Prostate gland (tissue), 2 donors: ENCODE measurements around the gene ANKMY1. TPM values are rescaled to one million over a fixed set of nuclear protein-coding genes. Genes with fewer than 3 reads are reported as not detected.
A peak's percentile ranks its signal among the peaks of the same experiment; 100 is the strongest.

Source experiments
- DNase-seq: peaks from one replicate; pipeline ENCODE4 v3.0.0-alpha.2; 2019; ENCODE audit warnings: low spot score
- H3K27ac ChIP-seq, 2 donors: fragments of 200-600 bp; sonication (generic); 2 replicates each; pipeline ENCODE4 v1.5.1; 2017 to 2019
- H3K27me3 ChIP-seq: fragments of 200-600 bp; sonication (generic); replicated peaks from 2 replicates; pipeline ENCODE4 v1.5.1; 2019; ENCODE audit not compliant: insufficient read depth
- H3K36me3 ChIP-seq, 2 donors: fragments of 200-600 bp; sonication (generic); 1 replicate in 1 of 2; 2 replicates in 1 of 2; pipeline versions ENCODE4 v1.5.1 to v1.8.1; 2017 to 2019
- H3K4me1 ChIP-seq: fragments of 200-600 bp; sonication (generic); replicated peaks from 2 replicates; pipeline ENCODE4 v1.5.1; 2019
- H3K4me3 ChIP-seq, 2 donors: fragments of 200-600 bp; sonication (generic); 2 replicates each; pipeline ENCODE4 v1.5.1; 2017 to 2019
- H3K9me3 ChIP-seq: fragments of 200-600 bp; sonication (generic); 2 replicates; pipeline ENCODE4 v1.5.1; 2017
- CTCF ChIP-seq, 4 experiments: fragments of 200-600 bp in 2 of 4; fragments of 450-650 bp in 2 of 4; sonication (generic) in 2 of 4; IDR thresholded peaks; 1 replicate in 3 of 4; 2 replicates in 1 of 4; pipeline ENCODE4 v1.5.1; 2016 to 2019; ENCODE audit warnings: antibody characterized with exemption in 4 of 4, mild to moderate bottlenecking in 2 of 4, moderate library complexity in 2 of 4
- POLR2A ChIP-seq: fragments of 450-650 bp; IDR thresholded peaks from one replicate; pipeline ENCODE4 v1.6.1; 2016; ENCODE audit warnings: antibody characterized with exemption, mild to moderate bottlenecking
- POLR2AphosphoS5 ChIP-seq: sonication (generic); formaldehyde crosslinking; IDR thresholded peaks from one replicate; pipeline ENCODE4 v1.6.1; 2017; ENCODE audit warnings: antibody characterized with exemption
- WGBS: methylation state at CpG from one replicate; pipeline ENCODE4 v1.1.5; 2018; 5-methylcytosine and 5-hydroxymethylcytosine counted together
- intact Hi-C: fragments of 100-400 bp; cut with DNase I; formaldehyde crosslinking; loops from one replicate; pipeline ENCODE4 v1.14.2; 2022
- total RNA-seq, 2 donors: library from RNA; depleted of rRNA; stranded (reverse); fragments of >200 nt; gene quantifications; one replicate each; pipeline ENCODE4 v1.1.0, GENCODE V29; 2016

Gene ANKMY1
- total RNA-seq, 2 donors from 2014 or later: 22.7 to 31.4 TPM

GRCh38 chr2:240567137-240567871, 9.5 kb upstream of the ANKMY1 start:
- Histone ChIP-seq H3K4me1 (peaks cover 28% of the 10 kb centered on the region), H3K36me3 (no peaks in the 10 kb centered on the region), H3K27me3 (no peaks in the 10 kb centered on the region), H3K27ac (peak overlapping the region; percentile 91 to 93), H3K9me3 (no peaks in the 10 kb centered on the region), H3K4me3 (peak overlapping the region; percentile 63 to 65)
- WGBS: 36% methylated on average over 26 of the region's 26 CpGs
- intact Hi-C loops: loop anchor here (10.0 kb wide), 1 partner anchor 113 kb away; no protein-coding TSS in a partner anchor
- no peak for TF ChIP-seq POLR2A
- TF ChIP-seq CTCF (IDR thresholded peaks at IDR 0.05): no peak
- no peak for TF ChIP-seq POLR2AphosphoS5
- DNase-seq: no peak

- Histone ChIP-seq H3K27me3 (no peaks in the 10 kb centered on the region), H3K9me3 (no peaks in the 10 kb centered on the region), H3K4me3 (peak overlapping the region; percentile 16 to 34), H3K36me3 (no peaks in the 10 kb centered on the region), H3K4me1 (peaks cover 32% of the 10 kb centered on the region), H3K27ac (peak overlapping the region; percentile 91 to 93)
- TF ChIP-seq CTCF (IDR thresholded peaks at IDR 0.05) (peak; percentile 77 to 98 (median 94)), POLR2AphosphoS5 (no peak), POLR2A (peak; percentile 86)
- peak; percentile 89 for DNase-seq
- 31% methylated on average over 13 of the region's 53 CpGs for WGBS
- intact Hi-C loops: loop anchor here (10.0 kb wide), 1 partner anchor 112 kb away; no protein-coding TSS in a partner anchor
Measured at GRCh38 chr2:240566203-240567136, 8.7 kb upstream of the ANKMY1 start.

- H3K9me3 ChIP-seq: no peaks in the 10 kb centered on the region
- H3K4me3 ChIP-seq: peak overlapping the region in 1 of 2 donors; percentile 34
- H3K36me3 ChIP-seq: no peaks in the 10 kb centered on the region
- no peaks in the 10 kb centered on the region for H3K27me3 ChIP-seq
- intact Hi-C loops: loop anchor here (10.0 kb wide), 1 partner anchor 111 kb away; no protein-coding TSS in a partner anchor
- WGBS: 57% methylated on average over 25 of the region's 26 CpGs
- H3K27ac ChIP-seq: peak overlapping the region; percentile 52 to 93
- DNase-seq: peak; percentile 52
- peak; percentile 32 for TF ChIP-seq POLR2A
- TF ChIP-seq CTCF (IDR thresholded peaks at IDR 0.05): no peak
- TF ChIP-seq POLR2AphosphoS5: peak; percentile 27
- H3K4me1 ChIP-seq: peaks cover 35% of the 10 kb centered on the region
Measured at GRCh38 chr2:240565333-240566202, 7.8 kb upstream of the ANKMY1 start.

GRCh38 chr2:240564561-240565332, 7.0 kb upstream of the ANKMY1 start:
- Histone ChIP-seq H3K27ac (peak overlapping the region in 1 of 2 donors; percentile 19), H3K27me3 (no peaks in the 10 kb centered on the region), H3K9me3 (no peaks in the 10 kb centered on the region), H3K4me3 (no peak overlapping the region), H3K36me3 (no peaks in the 10 kb centered on the region), H3K4me1 (peaks cover 34% of the 10 kb centered on the region)
- intact Hi-C loops: loop anchor here (10.0 kb wide), 1 partner anchor 110 kb away; no protein-coding TSS in a partner anchor
- TF ChIP-seq POLR2AphosphoS5 (no peak), CTCF (IDR thresholded peaks at IDR 0.05) (no peak), POLR2A (no peak)
- 88% methylated on average over 10 of the region's 10 CpGs for WGBS
- DNase-seq: no peak
